Stimulated activated naive CD8-positive, alpha-beta T cell treated with anti-CD3 and anti-CD28 coated beads, Interleukin-15, amount 100 ng/mL, for 72 hours (primary cell): ENCODE results near the gene CUL4B.
"Not testable (repeated sequence)": the region's sequence is repeated elsewhere in the genome, so short reads cannot be mapped to it uniquely, and the experiment has no call there.

Source experiments
- ATAC-seq: fragments of 150-1000 bp; cut with Tn5 transposase; 2 replicates; pipeline ENCODE4 v1.10.0; 2021; ENCODE audit warnings: mild to moderate bottlenecking, moderate library complexity
- DNase-seq, 2 donors: peaks; one replicate each; pipeline ENCODE4 v3.0.0; 2021 to 2022
- H3K27ac Mint-ChIP-seq, 2 donors: one replicate each; pipeline ENCODE4 v1.8.0; 2022; ENCODE audit warnings: mild to moderate bottlenecking in 2 of 2, mixed read lengths in 2 of 2, moderate library complexity in 2 of 2
- H3K27me3 Mint-ChIP-seq: one replicate; pipeline ENCODE4 v1.8.0; 2022; ENCODE audit warnings: mixed read lengths
- H3K4me1 Mint-ChIP-seq: one replicate; pipeline ENCODE4 v1.8.0; 2022; ENCODE audit warnings: mild to moderate bottlenecking, mixed read lengths
- H3K4me3 Mint-ChIP-seq, 2 donors: one replicate each; pipeline ENCODE4 v1.8.0; 2022; ENCODE audit warnings: mild to moderate bottlenecking in 2 of 2, mixed read lengths in 2 of 2, moderate library complexity in 1 of 2
- H3K9me3 Mint-ChIP-seq, 2 donors: one replicate each; pipeline ENCODE4 v1.8.0; 2022; ENCODE audit warnings: mixed read lengths in 2 of 2

The CUL4B gene

DNA sequence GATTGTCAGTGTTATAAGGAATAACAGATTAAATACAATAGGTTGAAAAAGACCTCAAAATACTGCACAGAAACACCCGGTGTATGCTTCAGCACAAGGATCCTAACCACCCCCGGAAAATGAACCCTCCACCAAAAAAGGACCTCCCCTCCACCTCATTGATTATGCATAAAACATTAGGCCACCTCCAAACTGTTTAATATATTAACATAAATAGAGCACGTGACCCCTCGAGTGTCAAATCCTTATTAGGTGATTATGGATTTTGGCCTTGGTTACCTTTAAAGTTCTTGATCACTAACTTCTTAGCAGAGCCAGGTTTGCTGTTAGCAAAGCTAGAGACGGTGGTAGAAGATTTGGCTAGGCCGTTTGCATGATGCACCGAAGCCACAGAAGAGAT, 958 bp downstream of the CUL4B start:
- Mint-ChIP-seq H3K27ac (peak overlapping the region; percentile 72 to 99), H3K27me3 (no peaks in the 10 kb centered on the region), H3K4me1 (peaks cover 8% of the 10 kb centered on the region), H3K9me3 (no peaks in the 10 kb centered on the region), H3K4me3 (peak overlapping the region; percentile 99 to 100)
- DNase-seq = peak in 1 of 2 donors; percentile 1
- no peak for ATAC-seq

DNA sequence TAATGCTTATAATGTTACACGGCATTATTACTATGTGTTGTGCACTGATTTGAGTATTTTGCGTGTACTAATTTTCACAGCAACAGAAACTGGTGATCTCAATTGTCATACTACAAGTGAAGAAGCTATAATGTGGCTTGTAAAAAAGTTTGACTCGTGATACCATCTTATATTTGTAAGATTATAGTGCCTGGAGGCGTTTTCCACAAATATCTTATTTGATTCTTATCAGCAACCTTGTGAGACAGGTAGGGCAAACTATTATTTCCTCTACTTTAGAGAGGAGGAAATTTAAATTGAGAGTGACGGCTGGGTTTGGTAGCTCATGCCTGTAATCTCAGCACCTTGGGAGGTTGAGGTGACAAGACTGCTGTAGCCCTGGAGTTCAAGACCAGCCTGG, 4.5 kb downstream of the CUL4B start:
- Mint-ChIP-seq H3K27ac (no peak overlapping the region), H3K27me3 (no peaks in the 10 kb centered on the region), H3K4me1 (peaks cover 5% of the 10 kb centered on the region), H3K9me3 (no peaks in the 10 kb centered on the region), H3K4me3 (no peak overlapping the region)
- ATAC-seq = no peak
- DNase-seq = no peak

DNA sequence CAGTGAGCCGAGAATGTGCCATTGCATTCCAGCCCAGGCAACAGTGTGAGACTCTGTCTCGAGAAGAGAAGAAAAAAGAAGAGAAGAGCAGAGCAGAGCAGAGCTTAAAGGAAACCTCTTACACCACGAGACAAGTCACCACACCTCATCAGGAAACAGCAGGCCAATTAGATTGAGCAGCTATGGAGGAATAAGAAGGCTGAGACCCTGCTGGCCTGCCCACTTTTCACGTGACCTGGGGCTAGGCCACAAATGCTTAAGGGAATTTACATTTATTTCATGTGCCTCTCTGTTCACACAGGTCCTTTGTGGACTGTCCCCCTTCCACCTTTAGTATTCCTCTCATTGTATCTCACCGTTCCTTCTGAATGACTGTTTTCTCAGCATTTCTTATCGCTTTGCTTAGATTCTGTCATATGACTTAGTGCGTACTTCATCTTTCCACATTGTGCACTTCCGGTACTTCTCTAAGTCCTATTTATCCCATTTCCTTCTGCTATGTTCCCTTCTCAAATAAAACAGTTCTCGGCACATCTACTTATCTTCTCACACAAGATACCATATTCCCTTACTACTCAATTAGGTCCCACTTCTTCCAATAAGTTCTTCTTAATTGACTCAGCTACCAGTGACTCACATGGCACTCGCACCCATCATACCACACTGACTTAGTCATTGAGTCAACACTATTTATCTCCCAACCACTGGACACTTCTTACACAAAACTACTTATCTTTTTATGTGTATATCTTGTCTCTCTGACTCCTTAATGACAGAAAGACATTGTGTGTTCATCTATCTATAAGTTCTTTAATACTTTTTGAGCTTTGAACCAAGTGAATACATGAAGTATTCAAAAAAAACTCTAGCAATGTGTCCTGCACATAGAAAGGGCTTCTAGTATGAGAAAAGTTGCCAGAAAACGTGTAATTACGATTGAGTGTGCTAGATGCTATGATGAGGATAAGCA, 11.0 kb downstream of the CUL4B start:
- H3K27ac Mint-ChIP-seq = peak overlapping the region in 1 of 2 donors; percentile 35
- DNase-seq (peak in 1 of 2 donors; percentile 28), ATAC-seq (peak; percentile 99)
- H3K9me3 Mint-ChIP-seq = no peaks in the 10 kb centered on the region
- H3K27me3 Mint-ChIP-seq = no peaks in the 10 kb centered on the region
- peaks cover 15% of the 10 kb centered on the region for H3K4me1 Mint-ChIP-seq
- peak overlapping the region; percentile 11 to 35 for H3K4me3 Mint-ChIP-seq

DNA sequence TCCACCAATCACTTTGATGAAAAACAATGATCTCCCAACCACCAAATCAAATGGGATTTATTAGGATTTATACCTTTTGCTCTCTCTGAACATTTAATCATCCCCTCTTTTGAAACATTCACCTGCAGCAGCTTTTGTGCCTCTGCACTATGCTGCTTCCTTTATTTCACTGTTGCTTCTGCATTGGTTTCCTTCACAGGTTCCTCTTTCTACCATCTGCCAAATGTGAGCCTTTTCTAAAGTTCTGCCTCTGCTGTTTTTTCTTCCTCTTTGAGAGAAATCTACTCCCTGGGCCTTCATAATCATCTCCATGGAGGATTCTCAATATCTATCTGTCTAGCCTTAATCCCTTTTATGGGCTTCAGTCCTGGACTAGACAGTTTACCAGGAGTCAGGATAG, 24.7 kb downstream of the CUL4B start:
- DNase-seq = no peak
- Mint-ChIP-seq H3K9me3 (no peaks in the 10 kb centered on the region), H3K27me3 (no peaks in the 10 kb centered on the region), H3K4me3 (no peak overlapping the region), H3K27ac (peak overlapping the region in 1 of 2 donors; percentile 81), H3K4me1 (no peaks in the 10 kb centered on the region)
- no peak for ATAC-seq

DNA sequence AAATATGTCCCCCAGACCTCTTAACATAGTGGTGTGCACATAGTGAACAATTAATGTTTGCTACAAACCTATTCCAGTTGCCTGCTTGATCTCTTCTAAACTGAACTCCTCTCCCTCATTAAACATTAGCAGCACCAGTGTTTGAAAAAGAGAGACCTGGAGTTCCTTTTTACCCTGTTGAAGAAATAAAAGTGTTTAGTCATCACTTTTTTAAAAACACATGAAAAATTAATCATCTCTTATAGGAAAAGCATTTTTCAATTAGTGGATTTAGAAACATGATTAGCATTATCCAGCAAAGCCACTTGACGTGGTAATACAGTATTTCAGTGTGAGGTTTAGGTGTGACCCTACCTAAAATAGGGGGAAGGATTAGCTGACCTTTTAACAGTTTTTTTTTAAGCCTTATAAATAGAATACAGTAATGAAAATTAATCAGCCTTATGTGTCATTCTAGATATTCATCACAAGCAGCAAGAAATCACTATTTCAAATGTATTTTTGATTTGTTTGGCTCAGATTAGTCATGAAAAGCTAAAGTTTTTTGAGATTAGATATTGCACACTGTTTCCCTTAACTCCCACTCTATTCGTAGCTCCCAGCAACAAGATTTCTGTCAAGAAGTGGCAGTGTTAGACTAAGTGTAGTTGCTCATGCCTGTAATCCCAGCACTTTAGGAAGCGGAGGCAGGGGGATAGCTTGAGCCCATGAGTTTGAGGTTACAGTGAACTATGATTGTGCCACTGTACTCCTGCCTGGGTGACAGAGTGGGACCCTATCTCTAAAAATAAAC, 26.2 kb downstream of the CUL4B start:
- DNase-seq (no peak), ATAC-seq (no peak)
- H3K4me1 Mint-ChIP-seq = no peaks in the 10 kb centered on the region
- H3K4me3 Mint-ChIP-seq = no peak overlapping the region
- H3K27ac Mint-ChIP-seq = peak overlapping the region in 1 of 2 donors; percentile 34
- no peaks in the 10 kb centered on the region for H3K27me3 Mint-ChIP-seq
- H3K9me3 Mint-ChIP-seq = no peaks in the 10 kb centered on the region

DNA sequence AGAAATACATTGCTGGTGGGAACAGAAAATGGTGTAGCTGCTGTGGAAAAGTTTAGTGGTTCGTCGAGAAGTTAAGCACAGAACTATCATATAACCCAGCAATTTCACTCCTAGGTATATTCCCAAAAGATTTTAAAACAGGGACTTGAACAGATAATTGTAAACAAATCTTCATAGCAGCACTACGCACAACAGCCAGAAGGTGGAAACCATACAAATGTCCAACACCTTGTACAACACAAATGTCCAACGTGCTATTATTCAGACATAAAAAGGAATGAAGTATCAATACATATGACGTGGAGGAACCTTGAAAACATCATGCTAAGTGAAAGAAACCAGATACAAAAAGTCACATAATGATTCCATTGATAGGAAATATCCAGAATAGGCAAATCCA, 37.9 kb downstream of the CUL4B start:
- Mint-ChIP-seq H3K9me3 (no peaks in the 10 kb centered on the region), H3K4me1 (no peaks in the 10 kb centered on the region), H3K4me3 (no peak overlapping the region), H3K27me3 (no peaks in the 10 kb centered on the region), H3K27ac (no peak overlapping the region)
- DNase-seq (no peak), ATAC-seq (no peak)

DNA sequence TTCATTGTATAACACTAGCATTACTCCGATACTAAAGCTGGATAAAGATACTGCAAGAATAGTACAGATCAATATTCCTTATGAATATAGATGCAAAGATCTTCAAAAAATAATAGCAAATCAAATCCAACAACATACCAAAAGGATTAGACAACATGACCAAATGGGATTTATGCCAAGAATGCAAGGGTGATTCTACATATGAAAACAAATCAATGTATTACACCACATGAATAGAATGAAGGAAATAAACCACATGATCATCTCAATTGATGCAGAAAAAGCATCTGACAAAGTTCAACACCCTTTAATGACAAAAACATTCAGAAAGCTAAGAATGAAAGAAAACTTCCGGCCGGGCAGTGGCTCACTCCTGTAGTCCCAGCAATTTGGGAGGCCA, 42.8 kb downstream of the CUL4B start:
- ATAC-seq (no peak), DNase-seq (no peak)
- no peaks in the 10 kb centered on the region for H3K4me1 Mint-ChIP-seq
- no peaks in the 10 kb centered on the region for H3K27me3 Mint-ChIP-seq
- no peaks in the 10 kb centered on the region for H3K9me3 Mint-ChIP-seq
- H3K4me3 Mint-ChIP-seq = no peak overlapping the region
- no peak overlapping the region for H3K27ac Mint-ChIP-seq

DNA sequence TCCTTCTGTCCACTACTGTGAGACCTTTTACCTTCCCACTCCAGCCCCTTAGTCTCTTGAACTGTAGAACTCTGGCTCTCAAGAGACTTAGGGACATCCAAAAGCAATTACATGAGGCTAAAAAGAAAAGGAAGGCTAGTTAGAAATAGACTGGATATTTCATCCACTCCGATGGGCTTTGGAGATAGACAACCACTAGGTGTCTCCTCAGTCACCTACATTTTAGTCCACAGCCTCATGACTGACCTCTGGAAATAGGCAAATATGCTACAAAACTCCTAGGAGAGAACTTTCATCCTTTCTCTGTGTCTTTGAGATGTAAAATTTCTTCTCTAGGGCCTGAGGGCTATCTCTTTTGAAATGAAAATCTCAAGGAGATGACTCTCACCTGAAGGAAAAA, 46.5 kb downstream of the CUL4B start:
- DNase-seq = no peak
- Mint-ChIP-seq H3K27ac (no peak overlapping the region), H3K27me3 (no peaks in the 10 kb centered on the region), H3K9me3 (no peaks in the 10 kb centered on the region), H3K4me1 (no peaks in the 10 kb centered on the region), H3K4me3 (no peak overlapping the region)
- ATAC-seq = no peak

DNA sequence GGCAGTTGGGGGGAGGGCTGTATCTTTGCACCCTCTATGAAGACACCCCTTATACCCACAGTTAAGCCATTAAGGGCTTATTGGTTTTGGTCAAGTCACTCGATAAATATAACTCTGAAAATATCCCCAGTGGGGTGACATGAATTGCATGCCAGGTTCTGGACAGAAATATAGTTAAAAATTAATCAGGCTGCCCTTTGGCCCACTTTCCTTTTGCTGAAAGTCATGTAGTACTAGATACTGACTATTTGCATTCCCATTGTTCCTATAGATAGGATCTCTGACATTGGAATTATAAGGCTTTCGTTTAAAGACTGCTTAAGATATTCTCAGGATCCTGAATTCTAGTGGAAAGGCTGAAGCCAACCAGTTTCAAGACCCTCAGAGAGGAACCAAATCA, 48.1 kb downstream of the CUL4B start:
- H3K27me3 Mint-ChIP-seq = no peaks in the 10 kb centered on the region
- H3K4me3 Mint-ChIP-seq = no peak overlapping the region
- DNase-seq (no peak), ATAC-seq (no peak)
- H3K4me1 Mint-ChIP-seq = no peaks in the 10 kb centered on the region
- no peak overlapping the region for H3K27ac Mint-ChIP-seq
- no peaks in the 10 kb centered on the region for H3K9me3 Mint-ChIP-seq

DNA sequence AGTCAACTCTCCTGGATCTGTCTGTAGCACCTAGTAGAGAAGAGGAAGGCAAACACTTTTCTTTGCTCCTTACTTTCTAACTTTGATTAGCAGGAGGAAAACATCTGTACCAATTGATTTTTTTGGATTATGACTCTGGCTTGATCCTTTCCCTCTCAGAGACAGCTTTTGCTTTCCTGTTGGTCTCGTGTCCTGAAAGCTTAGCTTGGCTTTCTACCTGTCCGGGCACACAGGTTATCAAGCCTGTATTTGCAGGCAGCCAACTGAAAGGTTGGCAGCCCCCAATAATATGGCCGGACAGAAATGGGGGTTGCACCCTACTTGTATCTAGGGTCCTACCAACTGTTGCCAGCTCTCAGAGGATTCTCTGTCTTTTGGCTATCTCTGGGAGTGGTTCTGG, 48.5 kb downstream of the CUL4B start:
- H3K9me3 Mint-ChIP-seq = no peaks in the 10 kb centered on the region
- no peak overlapping the region for H3K4me3 Mint-ChIP-seq
- H3K4me1 Mint-ChIP-seq = no peaks in the 10 kb centered on the region
- DNase-seq (no peak), ATAC-seq (no peak)
- H3K27ac Mint-ChIP-seq = no peak overlapping the region
- no peaks in the 10 kb centered on the region for H3K27me3 Mint-ChIP-seq

DNA sequence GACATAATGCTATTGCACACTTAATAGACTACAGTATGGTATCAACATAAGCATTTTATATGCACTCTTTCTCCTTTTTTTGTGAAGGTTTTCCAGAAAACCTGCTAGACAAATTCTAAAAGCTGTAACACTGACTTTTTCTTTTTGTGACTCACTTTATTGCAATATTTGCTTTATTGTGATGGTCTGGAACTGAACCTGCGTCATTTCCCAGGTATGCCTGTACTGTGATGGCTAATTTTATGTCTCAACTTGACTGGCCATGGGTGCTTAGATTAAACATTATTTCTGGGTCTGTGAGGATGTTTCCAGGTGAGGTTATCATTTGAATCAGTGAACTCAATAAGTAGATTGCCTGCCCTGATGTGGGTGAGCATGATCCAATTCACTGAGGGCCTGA, 56.2 kb downstream of the CUL4B start:
- Mint-ChIP-seq H3K27ac (no peak overlapping the region), H3K9me3 (no peaks in the 10 kb centered on the region), H3K4me3 (no peak overlapping the region), H3K4me1 (no peaks in the 10 kb centered on the region), H3K27me3 (no peaks in the 10 kb centered on the region)
- ATAC-seq = no peak
- no peak for DNase-seq

DNA sequence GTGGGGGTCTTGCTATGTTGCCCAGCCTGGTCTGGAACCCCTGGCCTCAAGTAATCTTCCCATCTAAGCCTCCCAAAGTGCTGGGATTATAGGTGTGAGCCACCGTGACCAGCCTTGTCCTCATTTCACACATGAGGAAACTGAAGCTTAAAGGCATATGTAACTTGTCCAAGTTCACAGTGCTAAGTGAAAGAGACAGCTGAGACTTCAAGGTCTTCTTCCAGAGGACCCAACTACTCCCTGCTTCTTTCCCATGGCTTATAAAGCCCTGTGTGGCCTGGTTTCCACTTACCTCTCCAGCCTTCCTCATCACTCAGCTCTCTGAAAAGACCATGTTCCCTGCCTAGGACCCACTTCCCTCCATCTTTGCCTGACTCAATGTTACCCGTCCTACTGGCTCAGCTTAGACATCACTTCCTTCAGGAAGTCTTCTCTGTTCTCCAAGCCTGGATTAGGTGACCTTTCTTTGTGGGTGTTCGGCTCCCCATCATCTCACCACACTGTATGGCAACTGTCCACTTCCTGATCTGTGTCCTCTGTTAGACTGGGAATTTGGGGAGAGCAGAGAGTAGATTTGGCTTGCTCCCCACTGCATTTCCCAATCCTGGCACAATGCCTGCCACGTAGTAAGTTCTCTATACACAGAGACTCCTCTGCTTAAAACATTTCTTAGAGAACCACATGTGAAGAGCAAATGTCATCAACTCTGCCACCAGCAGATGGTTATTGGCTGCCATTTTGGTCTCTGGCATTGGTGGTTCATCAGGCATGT, 61.3 kb downstream of the CUL4B start:
- Mint-ChIP-seq H3K4me1 (peaks cover 6% of the 10 kb centered on the region), H3K4me3 (no peak overlapping the region), H3K27ac (no peak overlapping the region), H3K9me3 (no peaks in the 10 kb centered on the region), H3K27me3 (no peaks in the 10 kb centered on the region)
- DNase-seq (no peak), ATAC-seq (no peak)

DNA sequence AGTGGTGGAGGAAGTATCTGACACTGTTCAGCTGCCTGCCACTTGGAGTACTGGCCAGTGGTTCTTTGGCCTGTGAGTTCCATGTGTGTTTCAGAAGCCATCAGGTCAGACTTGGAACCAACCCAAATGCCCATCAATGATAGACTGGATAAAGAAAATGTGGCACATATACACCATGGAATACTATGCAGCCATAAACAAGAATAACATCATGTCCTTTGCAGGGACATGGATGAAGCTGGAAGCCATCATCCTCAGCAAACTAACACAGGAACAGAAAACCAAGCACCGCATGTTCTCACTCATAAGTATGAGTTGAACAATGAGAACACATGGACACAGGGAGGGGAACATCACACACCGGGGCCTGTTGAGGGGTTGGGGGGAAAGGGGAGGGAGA, 70.6 kb downstream of the CUL4B start:
- not testable (repeated sequence) for H3K27me3 Mint-ChIP-seq, H3K9me3 Mint-ChIP-seq, H3K27ac Mint-ChIP-seq, H3K4me3 Mint-ChIP-seq, DNase-seq, ATAC-seq
- peaks cover 12% of the 10 kb centered on the region for H3K4me1 Mint-ChIP-seq

DNA sequence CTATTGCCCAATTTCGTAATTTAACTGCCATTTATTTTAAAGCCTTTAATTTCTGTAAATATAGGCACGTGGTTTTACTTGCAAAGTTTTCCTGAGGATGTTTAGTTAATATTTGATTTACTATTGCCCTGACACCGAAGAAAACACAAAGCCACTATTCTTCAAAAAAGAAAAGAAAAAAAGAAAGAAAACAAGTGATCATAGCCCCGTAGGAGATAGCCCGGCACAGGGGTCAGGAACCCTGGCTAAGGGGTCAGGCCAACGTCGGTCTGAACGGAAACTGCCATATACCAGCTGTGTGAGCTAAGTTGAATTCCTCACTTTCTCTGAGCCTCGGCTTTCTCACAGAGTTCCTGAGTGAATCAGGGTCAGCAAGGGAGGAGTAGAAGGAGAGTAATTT, 74.0 kb downstream of the CUL4B start:
- Mint-ChIP-seq H3K27ac (no peak overlapping the region), H3K4me3 (no peak overlapping the region), H3K9me3 (no peaks in the 10 kb centered on the region), H3K4me1 (peaks cover 12% of the 10 kb centered on the region), H3K27me3 (no peaks in the 10 kb centered on the region)
- DNase-seq = no peak
- ATAC-seq = no peak

DNA sequence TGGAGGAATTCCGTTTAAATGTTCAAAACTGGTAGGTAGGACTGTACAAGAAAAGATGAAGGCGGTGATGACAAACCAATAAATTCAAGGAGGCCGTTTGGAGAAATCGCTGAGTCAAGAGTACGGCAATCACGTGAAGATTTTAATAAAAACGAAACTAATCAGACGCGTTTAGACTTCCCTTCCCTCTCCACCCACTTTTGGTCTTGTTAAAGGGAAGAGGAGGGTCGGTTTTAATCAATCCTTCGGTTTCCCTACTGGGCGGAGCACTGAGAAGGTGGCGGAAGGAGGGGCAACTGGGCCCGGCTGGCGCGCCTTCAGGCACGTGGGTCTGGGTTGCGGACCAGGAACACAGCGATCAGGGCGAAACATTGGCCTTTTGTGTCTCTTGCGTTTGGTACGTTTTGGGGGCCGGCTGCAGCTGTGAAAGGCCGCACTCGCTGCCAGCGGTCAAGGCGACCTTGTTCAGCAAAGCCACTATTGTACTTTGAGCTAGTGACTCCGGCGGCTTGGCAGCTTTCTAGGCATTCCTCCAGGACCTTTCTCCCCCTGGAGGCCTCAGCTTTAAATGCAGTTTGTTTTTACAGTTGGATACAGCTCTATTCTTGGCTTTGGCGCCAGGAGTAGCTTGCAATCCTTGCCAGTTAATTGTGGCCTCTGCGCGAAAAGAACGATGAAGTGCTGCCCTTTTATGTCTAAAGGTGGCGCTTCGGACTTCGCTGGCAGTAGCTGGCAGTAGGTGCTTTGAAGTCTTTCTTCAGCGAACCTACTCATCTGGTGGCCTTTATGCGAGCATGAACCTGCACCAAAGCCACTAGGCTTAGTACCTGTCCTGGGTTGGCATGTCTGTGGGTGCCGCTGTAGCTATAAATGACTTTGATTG, 74.9 kb downstream of the CUL4B start:
- H3K27ac Mint-ChIP-seq = peak overlapping the region; percentile 12 to 85
- peak; percentile 85 for ATAC-seq
- H3K4me3 Mint-ChIP-seq = peak overlapping the region; percentile 73 to 77
- DNase-seq = peak; percentile 37 to 62
- H3K4me1 Mint-ChIP-seq = peaks cover 12% of the 10 kb centered on the region
- no peaks in the 10 kb centered on the region for H3K9me3 Mint-ChIP-seq
- H3K27me3 Mint-ChIP-seq = no peaks in the 10 kb centered on the region
